Activated T-cell treated with anti-CD3 and anti-CD28 coated beads for 48 hours (primary cell): ENCODE results near the gene HDAC9.

Experiments
- DNase-seq: peaks from one replicate; pipeline ENCODE4 v3.0.0-alpha.2; 2020; ENCODE audit warnings: low read depth

Gene HDAC9

GRCh38 chr7:18558503-18558902 lies 63.0 kb downstream of the HDAC9 start:
- DNase-seq = no peak

GRCh38 chr7:18558910-18559309 lies 63.4 kb downstream of the HDAC9 start:
- no peak for DNase-seq

GRCh38 chr7:18559756-18560155 lies 64.2 kb downstream of the HDAC9 start:
- no peak for DNase-seq

- no peak for DNase-seq
Measured at GRCh38 chr7:18564779-18565178, 69.2 kb downstream of the HDAC9 start.

GRCh38 chr7:18565337-18565736 lies 69.8 kb downstream of the HDAC9 start:
- DNase-seq = no peak

- DNase-seq = no peak
Measured at GRCh38 chr7:18566205-18566604, 70.7 kb downstream of the HDAC9 start.

- DNase-seq = no peak
Measured at GRCh38 chr7:18566829-18567228, 71.3 kb downstream of the HDAC9 start.

GRCh38 chr7:18570441-18570840 lies 74.9 kb downstream of the HDAC9 start:
- DNase-seq = no peak

GRCh38 chr7:18570890-18571478 lies 75.4 kb downstream of the HDAC9 start:
- no peak for DNase-seq

- no peak for DNase-seq
Measured at GRCh38 chr7:18572154-18572553, 76.6 kb downstream of the HDAC9 start.

GRCh38 chr7:18572885-18573284 lies 77.3 kb downstream of the HDAC9 start:
- DNase-seq = no peak

- DNase-seq = no peak
Measured at GRCh38 chr7:18573410-18574234, 78.1 kb downstream of the HDAC9 start.

- no peak for DNase-seq
Measured at GRCh38 chr7:18574235-18574540, 78.6 kb downstream of the HDAC9 start.

GRCh38 chr7:18574676-18575075 lies 79.1 kb downstream of the HDAC9 start:
- DNase-seq = no peak

GRCh38 chr7:18575622-18576572 lies 80.3 kb downstream of the HDAC9 start:
- DNase-seq = no peak

GRCh38 chr7:18577096-18577771 lies 81.7 kb downstream of the HDAC9 start:
- no peak for DNase-seq

GRCh38 chr7:18579698-18580097 lies 84.1 kb downstream of the HDAC9 start:
- no peak for DNase-seq

GRCh38 chr7:18580950-18581349 lies 85.4 kb downstream of the HDAC9 start:
- no peak for DNase-seq

GRCh38 chr7:18583305-18583704 lies 87.8 kb downstream of the HDAC9 start:
- DNase-seq = no peak

GRCh38 chr7:18590241-18590640 lies 94.7 kb downstream of the HDAC9 start:
- no peak for DNase-seq

GRCh38 chr7:18590744-18591340 lies 95.3 kb downstream of the HDAC9 start:
- DNase-seq = no peak
